ENCODE data around the gene ARHGAP9.

GRCh38 chr12:57472391-57472790 is 7.3 kb downstream of the ARHGAP9 start:
- TF ChIP-seq, protein P1, sequence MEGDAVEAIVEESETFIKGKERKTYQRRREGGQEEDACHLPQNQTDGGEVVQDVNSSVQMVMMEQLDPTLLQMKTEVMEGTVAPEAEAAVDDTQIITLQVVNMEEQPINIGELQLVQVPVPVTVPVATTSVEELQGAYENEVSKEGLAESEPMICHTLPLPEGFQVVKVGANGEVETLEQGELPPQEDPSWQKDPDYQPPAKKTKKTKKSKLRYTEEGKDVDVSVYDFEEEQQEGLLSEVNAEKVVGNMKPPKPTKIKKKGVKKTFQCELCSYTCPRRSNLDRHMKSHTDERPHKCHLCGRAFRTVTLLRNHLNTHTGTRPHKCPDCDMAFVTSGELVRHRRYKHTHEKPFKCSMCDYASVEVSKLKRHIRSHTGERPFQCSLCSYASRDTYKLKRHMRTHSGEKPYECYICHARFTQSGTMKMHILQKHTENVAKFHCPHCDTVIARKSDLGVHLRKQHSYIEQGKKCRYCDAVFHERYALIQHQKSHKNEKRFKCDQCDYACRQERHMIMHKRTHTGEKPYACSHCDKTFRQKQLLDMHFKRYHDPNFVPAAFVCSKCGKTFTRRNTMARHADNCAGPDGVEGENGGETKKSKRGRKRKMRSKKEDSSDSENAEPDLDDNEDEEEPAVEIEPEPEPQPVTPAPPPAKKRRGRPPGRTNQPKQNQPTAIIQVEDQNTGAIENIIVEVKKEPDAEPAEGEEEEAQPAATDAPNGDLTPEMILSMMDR (conservative IDR thresholded peaks at IDR 0.05), result no peak
- no peak for TF ChIP-seq ZFX (IDR thresholded peaks at IDR 0.05)
